Uterus (tissue), 4 donors: ENCODE data around the gene GNB5. TPM values are rescaled to one million over a fixed set of nuclear protein-coding genes. Genes with fewer than 3 reads are reported as not detected.
A peak's percentile ranks its signal among the peaks of the same experiment; 100 is the strongest.

ENCODE experiments used
- DNase-seq, 2 donors: peaks; one replicate each; pipeline ENCODE4 v3.0.0-alpha.2; 2019 to 2020
- H3K27ac ChIP-seq, 2 donors: fragments of 200-600 bp; sonication (generic); 1 replicate in 1 of 2; 2 replicates in 1 of 2; pipeline ENCODE4 v1.5.1; 2016 to 2018
- H3K27me3 ChIP-seq, 2 donors: fragments of 200-600 bp; sonication (generic); one replicate each; pipeline ENCODE4 v1.5.1; 2018 to 2019; ENCODE audit warnings: control low read depth in 1 of 2
- H3K36me3 ChIP-seq, 2 donors: fragments of 200-600 bp; sonication (generic); one replicate each; pipeline ENCODE4 v1.5.1; 2019; ENCODE audit warnings: control low read depth in 1 of 2
- H3K4me1 ChIP-seq, 2 donors: fragments of 200-600 bp; sonication (generic); one replicate each; pipeline ENCODE4 v1.5.1; 2018 to 2019; ENCODE audit warnings: control low read depth in 1 of 2
- H3K4me3 ChIP-seq, 2 donors: fragments of 200-600 bp; sonication (generic); 1 replicate in 1 of 2; 2 replicates in 1 of 2; pipeline ENCODE4 v1.5.1; 2018 to 2019; ENCODE audit warnings: mild to moderate bottlenecking in 1 of 2
- H3K9me3 ChIP-seq, 2 donors: fragments of 200-600 bp; sonication (generic); one replicate each; pipeline ENCODE4 v1.5.1; 2019; ENCODE audit warnings: control low read depth in 1 of 2
- CTCF ChIP-seq, 4 experiments: fragments of 200-600 bp in 2 of 4; fragments of 450-650 bp in 2 of 4; sonication (generic) in 2 of 4; IDR thresholded peaks; one replicate each; pipeline ENCODE4 v1.5.1; 2016 to 2019; ENCODE audit warnings: antibody characterized with exemption in 4 of 4, mild to moderate bottlenecking in 2 of 4, moderate library complexity in 1 of 4
- POLR2A ChIP-seq, 2 donors: fragments of 450-650 bp; IDR thresholded peaks; one replicate each; pipeline ENCODE4 v1.6.1; 2016; ENCODE audit warnings: antibody characterized with exemption in 2 of 2, mild to moderate bottlenecking in 1 of 2, moderate library complexity in 1 of 2
- intact Hi-C: fragments of 100-400 bp; cut with DNase I; formaldehyde crosslinking; loops from one replicate; pipeline ENCODE4 v1.15.1; 2023; ENCODE audit warnings: low total_unique reads
- total RNA-seq, 4 donors: library from RNA; depleted of rRNA in 3 of 4; stranded (reverse); fragments of >200 nt in 3 of 4; gene quantifications; one replicate each; pipeline versions ENCODE4 v1.1.0 to v1.2.4, GENCODE V29; 2014 to 2023
- donor health status: DM: yes; HTN: yes; CAD: no.

GNB5 gene
- total RNA-seq, 4 donors from 2014 or later = 28.4 to 73.8 (median 48.8) TPM

DNA sequence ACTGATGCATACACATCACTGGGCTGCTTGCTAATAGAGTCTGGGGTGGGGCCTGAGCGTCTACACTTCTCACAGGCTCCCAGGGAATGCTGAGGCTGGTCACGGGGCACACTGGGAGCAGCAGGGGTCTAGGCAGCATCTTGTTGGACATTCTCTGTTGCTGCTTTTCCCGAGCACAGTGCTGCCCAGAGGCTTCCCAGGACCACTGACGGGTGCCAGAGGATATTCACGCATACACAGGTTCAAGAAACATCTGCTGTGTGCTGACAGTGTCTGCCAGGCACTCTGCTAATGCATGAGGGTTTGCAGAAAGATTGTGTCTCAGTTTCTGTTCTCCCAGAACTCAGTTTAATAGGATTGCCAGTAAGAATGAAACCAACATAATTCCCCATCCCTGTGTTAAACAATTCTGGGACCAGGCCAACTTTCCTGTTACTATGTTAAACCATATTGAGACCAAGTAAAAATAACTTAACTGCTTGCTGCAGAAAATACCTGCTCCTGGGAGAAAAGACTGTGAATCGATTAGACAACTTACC is 54.7 kb downstream of the GNB5 start:
- no peaks in the 10 kb centered on the region for H3K27me3 ChIP-seq
- intact Hi-C loops = no loop called here
- H3K4me3 ChIP-seq = no peak overlapping the region
- TF ChIP-seq CTCF (IDR thresholded peaks at IDR 0.05) (no peak), POLR2A (IDR thresholded peaks at IDR 0.05) (no peak)
- no peaks in the 10 kb centered on the region for H3K4me1 ChIP-seq
- no peaks in the 10 kb centered on the region for H3K36me3 ChIP-seq
- no peaks in the 10 kb centered on the region for H3K9me3 ChIP-seq
- peak overlapping the region in 1 of 2 donors; percentile 12 for H3K27ac ChIP-seq
- no peak for DNase-seq

- intact Hi-C loops = no loop called here
- Histone ChIP-seq H3K27ac (no peak overlapping the region), H3K36me3 (no peaks in the 10 kb centered on the region), H3K27me3 (no peaks in the 10 kb centered on the region), H3K4me3 (no peak overlapping the region), H3K4me1 (no peaks in the 10 kb centered on the region), H3K9me3 (no peaks in the 10 kb centered on the region)
- TF ChIP-seq CTCF (IDR thresholded peaks at IDR 0.05) (no peak), POLR2A (IDR thresholded peaks at IDR 0.05) (no peak)
- no peak for DNase-seq
Observed at GRCh38 chr15:52134502-52135144, 56.6 kb downstream of the GNB5 start.

- Histone ChIP-seq H3K4me3 (no peak overlapping the region), H3K27me3 (no peaks in the 10 kb centered on the region), H3K27ac (no peak overlapping the region), H3K36me3 (no peaks in the 10 kb centered on the region), H3K9me3 (no peaks in the 10 kb centered on the region), H3K4me1 (no peaks in the 10 kb centered on the region)
- TF ChIP-seq CTCF (IDR thresholded peaks at IDR 0.05) (no peak), POLR2A (IDR thresholded peaks at IDR 0.05) (no peak)
- no peak for DNase-seq
- intact Hi-C loops = no loop called here
Observed at GRCh38 chr15:52133510-52134220, 57.5 kb downstream of the GNB5 start.

GRCh38 chr15:52132066-52132465 is 59.1 kb downstream of the GNB5 start:
- no peaks in the 10 kb centered on the region for H3K9me3 ChIP-seq
- no peaks in the 10 kb centered on the region for H3K4me1 ChIP-seq
- no peak for TF ChIP-seq CTCF (IDR thresholded peaks at IDR 0.05)
- no peak for TF ChIP-seq POLR2A (IDR thresholded peaks at IDR 0.05)
- H3K27me3 ChIP-seq = no peaks in the 10 kb centered on the region
- no peaks in the 10 kb centered on the region for H3K36me3 ChIP-seq
- intact Hi-C loops = no loop called here
- DNase-seq = no peak
- no peak overlapping the region for H3K27ac ChIP-seq
- no peak overlapping the region for H3K4me3 ChIP-seq

GRCh38 chr15:52128568-52128967 is 62.6 kb downstream of the GNB5 start:
- no peak for DNase-seq
- H3K27ac ChIP-seq = no peak overlapping the region
- TF ChIP-seq POLR2A (IDR thresholded peaks at IDR 0.05) (no peak), CTCF (IDR thresholded peaks at IDR 0.05) (no peak)
- H3K27me3 ChIP-seq = no peaks in the 10 kb centered on the region
- intact Hi-C loops = no loop called here
- H3K36me3 ChIP-seq = no peaks in the 10 kb centered on the region
- no peak overlapping the region for H3K4me3 ChIP-seq
- H3K4me1 ChIP-seq = no peaks in the 10 kb centered on the region
- no peaks in the 10 kb centered on the region for H3K9me3 ChIP-seq
